Measurements from ENCODE around the gene ATXN7L3.

DNA sequence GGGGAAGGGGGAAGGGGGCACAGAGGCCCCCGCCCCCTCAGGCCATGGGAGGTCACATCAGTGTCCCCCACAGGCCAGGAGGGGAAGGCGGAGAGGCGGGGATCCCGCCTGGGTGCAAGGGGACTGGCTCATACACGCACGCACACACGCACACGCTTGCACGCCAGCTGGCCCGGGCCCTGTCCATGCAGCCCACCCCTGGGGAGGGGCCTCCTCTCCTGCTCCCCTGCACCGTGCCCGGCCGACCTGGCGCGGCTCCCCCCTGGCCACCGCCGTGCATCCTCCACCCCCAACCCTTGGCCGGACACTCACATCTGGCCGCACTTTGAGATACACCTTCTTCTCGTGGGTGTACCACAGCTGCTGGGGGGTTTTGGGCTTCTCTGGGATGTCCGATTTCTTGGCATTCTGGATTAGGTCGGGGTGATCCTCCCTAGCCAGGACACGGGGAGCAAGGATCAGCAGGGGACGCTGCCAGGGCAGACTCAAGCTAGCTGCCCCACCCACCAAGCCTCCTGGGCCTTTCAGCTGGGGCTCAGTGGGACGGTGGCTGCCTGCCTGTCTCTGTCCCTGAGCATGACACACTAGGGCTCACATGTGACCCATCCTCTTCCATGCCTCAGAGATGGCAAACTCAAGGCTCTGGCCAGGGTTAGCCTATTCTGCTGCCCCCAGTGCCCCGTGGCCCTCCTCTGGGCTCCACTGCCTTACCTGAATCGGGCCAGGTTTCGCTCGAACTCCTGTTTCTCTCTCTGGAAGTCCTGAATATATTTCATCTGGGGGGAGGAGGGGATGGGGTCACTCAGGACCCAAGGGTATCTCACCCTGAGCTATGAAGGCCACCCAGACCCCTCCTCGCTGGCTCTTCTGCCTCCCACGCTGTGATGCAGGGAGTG, 13.1 kb upstream of the ATXN7L3 start:
- TF ChIP-seq CTCF (conservative IDR thresholded peaks at IDR 0.05 in 1 of 2, IDR thresholded peaks at IDR 0.05 in 1 of 2; ENCODE audit: extremely low read depth in 1 of 2, insufficient read depth in 1 of 2, low read depth in 1 of 2, low read length in 2 of 2) = no peak
- TF ChIP-seq EZH2 (IDR thresholded peaks at IDR 0.05; ENCODE audit: borderline replicate concordance, low read length) = no peak
